GM12801 (cell line): Measurements from ENCODE around the gene MLF2.

ENCODE experiments used
- CTCF ChIP-seq: IDR thresholded peaks from one replicate; pipeline ENCODE4 v1.5.1; 2011; ENCODE audit warnings: control low read depth; ENCODE audit not compliant: insufficient read length; ENCODE audit errors: extremely low read depth

Gene MLF2

GRCh38 chr12:6703631-6704030 lies 49.3 kb downstream of the MLF2 start:
- no peak for TF ChIP-seq CTCF

- TF ChIP-seq CTCF = no peak
Observed at GRCh38 chr12:6701078-6701768, 51.7 kb downstream of the MLF2 start.

GRCh38 chr12:6700646-6701051 lies 52.3 kb downstream of the MLF2 start, which contains the start of gene PIANP:
PIANP (minus strand) TSS chr12:6700815; CDS start chr12:6698061, 2,754 bp downstream.
- TF ChIP-seq CTCF = no peak

- no peak for TF ChIP-seq CTCF
Observed at GRCh38 chr12:6699989-6700645, 52.8 kb downstream of the MLF2 start.

GRCh38 chr12:6699259-6699988 lies 53.5 kb downstream of the MLF2 start:
- TF ChIP-seq CTCF = no peak

- no peak for TF ChIP-seq CTCF
Observed at GRCh38 chr12:6698352-6699046, 54.4 kb downstream of the MLF2 start.
